ENCODE data around the gene TAX1BP3.

TAX1BP3 gene

GRCh38 chr17:3688027-3688553, 19.7 kb upstream of the TAX1BP3 start:
- no peak for DNase-seq

- no peak for DNase-seq
Measured at GRCh38 chr17:3685174-3685573, 16.8 kb upstream of the TAX1BP3 start.

DNA sequence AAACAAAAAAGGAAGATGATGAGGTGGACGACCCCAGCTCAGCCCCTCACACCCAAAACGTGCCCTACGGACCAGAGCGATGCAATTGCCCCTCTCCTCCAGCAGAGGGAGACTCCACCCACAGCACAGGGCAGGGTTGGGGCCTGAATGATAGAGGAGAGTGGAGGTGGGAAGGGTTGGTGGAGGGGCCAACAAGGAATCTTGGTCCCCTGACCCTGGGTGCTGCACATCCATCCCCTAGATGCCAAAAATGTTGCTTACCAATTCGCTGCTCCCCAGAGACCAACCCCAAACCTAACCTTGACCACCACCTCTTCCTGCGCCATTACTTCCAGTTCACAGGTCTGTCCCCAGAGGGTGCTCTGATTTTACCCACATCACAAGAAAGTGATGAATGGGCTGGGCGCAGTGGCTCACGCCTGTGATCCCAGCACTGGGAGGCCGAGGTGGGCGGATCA, 14.7 kb upstream of the TAX1BP3 start:
- peak; percentile 61 to 69 for DNase-seq

DNA sequence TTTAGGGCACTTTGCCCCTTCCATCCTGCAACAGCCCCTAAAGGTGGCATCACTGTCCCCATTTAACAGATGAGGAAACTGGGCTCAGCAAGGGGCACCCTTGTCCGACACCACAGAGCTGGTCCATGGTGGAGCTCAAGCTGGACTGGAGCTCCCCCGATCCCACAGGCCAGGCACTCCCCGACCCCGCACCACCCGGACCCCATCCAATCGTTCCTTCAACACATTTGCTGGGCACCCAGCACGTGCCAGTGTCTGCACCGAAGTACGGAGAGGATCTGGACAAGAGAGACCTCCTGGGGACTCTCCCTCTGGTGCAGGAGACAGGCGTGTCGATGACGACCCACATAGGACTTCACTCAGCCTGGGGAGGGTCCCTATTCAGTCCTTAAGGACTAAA, 13.7 kb upstream of the TAX1BP3 start:
- no peak for DNase-seq

DNA sequence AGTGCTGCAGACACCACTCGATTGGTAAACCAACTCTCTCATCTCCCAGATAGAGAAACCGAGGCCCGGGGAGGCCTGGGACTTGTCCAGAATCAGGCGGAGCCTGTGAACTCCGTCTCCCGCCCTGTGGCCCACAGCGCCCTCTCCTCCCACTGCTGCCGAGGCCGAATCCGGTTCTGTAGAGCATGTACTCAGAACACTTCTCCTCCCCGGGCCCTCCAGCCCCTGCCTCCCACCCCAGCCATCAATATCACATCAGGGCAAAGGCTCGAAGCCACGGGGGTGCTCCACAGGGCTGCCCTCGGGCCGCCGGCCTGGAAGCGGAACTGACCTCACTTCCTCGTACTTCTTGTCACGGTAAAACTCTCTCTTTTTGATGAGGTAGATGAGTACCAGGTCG, 13.2 kb upstream of the TAX1BP3 start:
- no peak for DNase-seq

DNA sequence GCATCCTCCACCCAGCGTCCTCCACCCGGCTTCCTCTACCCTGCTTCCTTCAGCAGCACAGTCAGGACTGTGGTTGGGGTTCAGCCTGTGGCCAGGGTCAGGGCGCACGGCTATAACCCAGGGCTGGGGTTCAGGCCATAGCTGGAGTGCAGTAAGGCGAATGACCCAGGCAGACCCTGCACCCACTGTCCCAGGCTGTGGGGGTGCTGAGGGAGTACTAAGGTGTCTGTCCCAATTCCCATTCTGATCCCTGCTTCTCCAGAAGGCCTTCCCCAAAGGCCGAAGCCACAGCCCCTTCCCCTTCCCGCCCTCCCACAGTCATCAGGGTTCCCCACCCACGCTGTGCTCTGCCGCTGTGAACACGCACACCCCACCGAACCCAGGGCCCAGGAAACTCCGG, 12.7 kb upstream of the TAX1BP3 start:
- DNase-seq = no peak

GRCh38 chr17:3679531-3680126, 11.3 kb upstream of the TAX1BP3 start:
- DNase-seq = no peak

DNA sequence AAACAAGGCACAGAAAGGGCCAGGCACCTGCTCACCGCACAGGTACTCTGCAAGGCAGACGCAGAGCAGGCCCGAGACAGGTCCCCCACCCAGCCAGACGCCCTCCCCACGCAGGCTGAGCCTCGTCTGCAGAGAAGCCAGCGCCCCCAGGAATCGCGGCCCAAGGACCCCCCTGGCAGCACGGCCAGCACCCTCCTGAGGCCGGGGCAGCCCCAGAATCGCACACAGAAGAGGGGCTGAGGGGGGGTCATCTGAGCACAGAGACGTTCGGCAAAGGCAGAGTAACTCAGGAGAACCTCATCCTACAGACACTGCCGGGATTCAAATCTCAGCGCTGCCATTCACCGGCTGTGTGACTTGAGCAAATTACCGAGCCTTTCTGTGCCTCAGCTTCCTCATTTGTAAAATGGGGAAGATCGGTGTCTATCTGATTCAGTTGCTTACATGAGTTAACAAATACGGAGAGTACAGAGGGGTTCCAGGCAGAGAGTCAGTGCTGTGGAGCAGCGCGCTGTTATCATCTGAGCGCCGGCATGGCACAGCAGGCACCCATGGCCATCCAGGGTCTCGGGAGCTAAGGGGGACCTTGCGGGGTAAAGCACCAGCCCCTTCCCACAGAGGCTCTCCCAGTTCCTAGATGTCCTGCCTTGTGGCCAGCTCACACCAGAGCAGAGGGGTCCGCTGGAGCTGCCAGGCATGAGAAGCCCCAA, 10.6 kb upstream of the TAX1BP3 start:
- DNase-seq = no peak

DNA sequence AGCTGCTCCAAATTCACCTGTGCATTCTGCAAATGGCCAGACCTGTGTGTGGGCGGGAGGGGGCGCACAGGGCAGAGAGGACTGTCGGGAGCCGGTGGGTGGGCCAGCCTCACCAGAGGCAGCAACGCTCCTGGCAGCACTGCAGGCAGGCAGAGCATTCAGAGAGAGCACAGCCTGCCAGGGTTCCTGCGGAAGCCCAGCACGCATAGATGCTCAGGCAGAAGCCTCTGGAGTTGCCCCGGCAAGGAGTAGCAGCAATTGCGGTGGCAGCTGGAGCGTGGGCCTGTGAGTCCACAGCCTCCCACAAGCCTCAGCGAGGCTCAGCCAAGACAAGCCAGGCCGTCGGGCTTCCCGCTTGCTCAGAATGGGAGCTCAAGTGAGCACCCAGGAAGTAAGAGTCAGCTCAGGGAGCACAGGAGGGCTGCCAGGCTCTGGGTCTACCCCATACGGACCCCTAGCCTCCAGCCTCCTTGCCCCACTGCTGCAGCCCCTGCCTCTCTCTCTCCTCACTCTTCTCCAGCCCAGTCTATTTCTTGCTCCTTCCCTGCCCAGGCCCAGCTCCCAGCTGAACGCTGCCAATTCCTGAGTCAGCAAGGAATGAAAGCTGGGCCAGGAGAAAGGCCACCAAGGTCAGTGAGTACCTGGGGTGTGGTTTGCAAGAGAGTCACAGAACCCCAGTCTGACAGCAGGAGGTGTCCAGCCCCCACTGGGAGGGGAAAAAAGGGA, 9.9 kb upstream of the TAX1BP3 start:
- DNase-seq = no peak

DNA sequence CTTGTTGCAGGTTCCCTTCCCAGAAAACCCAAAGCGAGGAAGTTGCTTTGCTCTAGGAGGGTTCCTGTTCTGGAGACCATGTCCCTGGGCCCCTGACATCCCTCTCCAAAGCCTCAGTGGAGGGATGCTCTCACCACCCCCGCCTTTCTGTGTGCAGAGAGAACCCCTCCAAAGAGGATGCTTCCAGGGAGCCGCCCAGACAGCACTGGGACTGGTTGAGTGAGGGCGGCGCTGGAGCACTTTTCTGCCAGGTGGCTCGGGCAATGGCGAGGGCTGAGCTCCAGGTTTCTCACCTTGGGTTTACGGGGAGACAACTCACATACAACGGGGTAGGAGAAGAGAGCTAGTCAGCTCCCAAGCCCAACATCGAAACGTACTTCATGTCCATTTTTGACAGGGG, 7.5 kb upstream of the TAX1BP3 start:
- no peak for DNase-seq

DNA sequence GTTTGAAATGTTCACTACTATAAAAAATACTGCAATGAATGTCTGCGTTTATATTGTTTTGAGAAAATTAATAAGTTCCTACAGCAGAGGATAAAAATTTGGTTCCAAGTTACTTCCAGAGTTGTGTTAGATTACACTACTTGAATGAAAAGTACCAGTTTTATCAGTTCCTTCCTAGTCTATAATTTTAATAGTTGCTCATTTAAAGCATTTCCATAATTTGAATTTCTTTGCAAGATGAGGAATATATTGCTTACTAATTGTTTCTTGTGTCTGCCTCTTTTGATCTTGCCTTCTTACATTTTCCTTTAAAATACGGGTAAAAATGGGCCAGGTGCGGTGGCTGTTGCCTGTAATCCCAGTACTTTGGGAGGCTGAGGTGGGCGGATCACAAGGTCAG, 4.2 kb upstream of the TAX1BP3 start:
- no peak for DNase-seq

DNA sequence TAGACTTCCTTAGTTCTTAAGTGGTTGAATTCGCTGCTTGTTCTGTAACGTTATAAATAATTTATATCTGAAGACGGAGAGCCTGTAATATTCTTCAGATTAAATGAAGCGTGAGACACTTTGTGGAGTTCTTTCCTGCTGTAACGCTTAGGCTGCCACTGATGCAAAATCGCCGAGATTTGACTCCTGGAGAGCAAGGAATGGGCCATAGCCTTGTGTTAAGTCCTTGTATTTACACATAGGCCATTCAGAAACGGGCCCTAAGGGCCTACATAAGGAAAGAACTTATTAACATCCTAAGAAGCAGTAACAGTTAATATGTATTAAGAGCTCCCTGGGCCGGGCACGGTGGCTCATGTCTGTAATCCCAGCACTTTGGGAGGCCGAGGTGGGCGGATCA, 1.2 kb upstream of the TAX1BP3 start:
- no peak for DNase-seq

- no peak for DNase-seq
Measured at GRCh38 chr17:3669085-3669347, 638 bp upstream of the TAX1BP3 start.

- no peak for DNase-seq
Measured at GRCh38 chr17:3667366-3668278, 756 bp downstream of the TAX1BP3 start.

- DNase-seq = no peak
Measured at GRCh38 chr17:3666516-3666915, 1.9 kb downstream of the TAX1BP3 start.

DNA sequence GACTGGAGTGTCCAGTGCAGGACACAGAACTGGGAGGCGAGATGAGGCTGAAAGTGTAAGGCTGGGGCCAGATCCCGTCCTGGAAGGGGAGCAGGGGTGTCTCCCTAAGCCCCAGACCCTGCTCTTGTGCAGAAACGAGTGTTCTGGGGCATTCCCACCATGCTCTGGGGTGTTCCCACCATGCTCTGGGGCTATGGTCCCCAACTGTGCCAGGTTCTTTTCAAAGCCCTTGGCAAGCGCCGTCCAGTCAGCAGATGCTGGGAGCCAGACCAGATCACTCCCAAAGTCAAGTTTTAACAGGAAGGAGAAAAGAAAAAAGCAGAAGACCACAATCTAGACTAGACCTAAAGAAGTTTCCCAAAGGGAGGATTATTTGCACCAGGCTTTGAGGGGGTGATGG, 2.5 kb downstream of the TAX1BP3 start:
- DNase-seq = no peak

GRCh38 chr17:3663102-3664011, 5.0 kb downstream of the TAX1BP3 start:
- no peak for DNase-seq

GRCh38 chr17:3660311-3660891, 8.0 kb downstream of the TAX1BP3 start:
- DNase-seq = no peak

DNA sequence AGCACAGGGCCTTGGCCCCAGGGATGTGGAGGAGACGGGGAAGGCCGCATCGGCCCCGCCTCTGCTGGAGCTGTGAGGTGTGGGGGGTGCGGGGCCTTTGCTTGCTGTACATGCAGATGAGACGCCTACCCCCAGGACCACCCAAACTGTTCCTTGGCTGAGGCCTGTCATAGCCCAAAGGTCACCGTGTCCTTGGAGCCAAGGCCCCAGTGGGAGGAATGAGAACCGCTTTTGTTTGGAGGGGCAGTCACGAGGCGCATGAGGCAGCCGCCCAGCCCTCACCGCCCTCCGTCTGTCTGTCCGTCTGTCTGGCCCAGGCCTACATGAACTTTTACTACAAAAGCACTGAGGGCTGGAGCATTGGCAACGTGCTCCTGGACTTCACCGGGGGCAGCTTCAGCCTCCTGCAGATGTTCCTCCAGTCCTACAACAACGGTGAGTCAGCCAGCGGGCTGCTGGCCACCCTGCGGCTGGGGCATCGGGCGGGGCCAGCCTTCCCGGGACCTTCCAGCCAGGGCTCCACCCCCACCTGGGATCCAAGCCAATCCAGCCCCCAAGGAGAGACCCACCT, 8.8 kb downstream of the TAX1BP3 start:
- no peak for DNase-seq

DNA sequence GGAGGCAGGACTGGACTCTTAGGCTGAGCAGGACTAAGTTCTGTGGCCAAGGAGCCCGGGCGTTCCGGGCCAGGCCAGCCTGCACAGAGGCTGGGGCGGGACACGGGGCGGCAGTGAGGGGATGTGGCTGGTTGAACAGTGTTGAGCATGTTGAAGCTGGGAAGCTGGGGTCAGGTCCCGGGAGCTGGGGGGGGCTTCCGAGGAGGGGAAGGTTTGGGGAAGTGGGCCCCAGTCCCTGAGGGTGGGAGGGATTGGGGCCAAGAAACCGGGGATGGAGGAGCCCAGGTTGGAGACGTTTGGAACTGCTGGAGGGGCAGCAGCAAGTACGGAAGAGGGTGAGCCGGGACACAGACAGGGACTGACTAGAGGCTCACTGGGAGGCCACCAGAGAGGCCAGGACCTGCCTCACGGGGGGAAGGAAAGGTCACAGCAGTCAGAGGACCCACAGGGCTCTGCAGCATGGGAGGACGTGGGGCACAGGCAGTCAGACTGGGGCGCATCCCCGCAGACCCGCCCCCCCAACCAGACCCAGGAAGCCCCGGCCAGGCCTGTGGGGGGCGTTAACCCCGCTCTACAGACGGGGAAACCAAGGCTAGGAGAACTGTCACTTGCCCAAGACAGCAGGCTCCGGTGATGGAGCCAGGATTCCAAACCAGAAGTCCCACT, 9.5 kb downstream of the TAX1BP3 start:
- no peak for DNase-seq
